BLaER1 (cell line): ENCODE measurements around the gene FCER1A.

Source experiments
- H3K27ac ChIP-seq: shearing (Covaris generic); formaldehyde crosslinking; 2 replicates; pipeline ENCODE4 v1.8.1; 2022
- H3K27me3 ChIP-seq: shearing (Covaris generic); formaldehyde crosslinking; 2 replicates; pipeline ENCODE4 v1.8.1; 2022
- H3K36me3 ChIP-seq: shearing (Covaris generic); formaldehyde crosslinking; 2 replicates; pipeline ENCODE4 v1.8.1; 2022
- H3K4me1 ChIP-seq: shearing (Covaris generic); formaldehyde crosslinking; 2 replicates; pipeline ENCODE4 v1.8.1; 2022
- H3K4me2 ChIP-seq: shearing (Covaris generic); formaldehyde crosslinking; 2 replicates; pipeline ENCODE4 v1.8.1; 2022
- H3K4me3 ChIP-seq: shearing (Covaris generic); formaldehyde crosslinking; 2 replicates; pipeline ENCODE4 v1.8.1; 2022
- H3K9ac ChIP-seq: shearing (Covaris generic); formaldehyde crosslinking; 2 replicates; pipeline ENCODE4 v1.8.1; 2022
- H3K9me3 ChIP-seq: shearing (Covaris generic); formaldehyde crosslinking; 2 replicates; pipeline ENCODE4 v1.8.1; 2022
- H4K20me1 ChIP-seq: shearing (Covaris generic); formaldehyde crosslinking; 2 replicates; pipeline ENCODE4 v1.8.1; 2022
- Cebpa-rat ChIP-seq: shearing (Covaris generic); IDR thresholded peaks from 2 replicates; pipeline ENCODE4 v1.8.1; 2022

The FCER1A gene

DNA sequence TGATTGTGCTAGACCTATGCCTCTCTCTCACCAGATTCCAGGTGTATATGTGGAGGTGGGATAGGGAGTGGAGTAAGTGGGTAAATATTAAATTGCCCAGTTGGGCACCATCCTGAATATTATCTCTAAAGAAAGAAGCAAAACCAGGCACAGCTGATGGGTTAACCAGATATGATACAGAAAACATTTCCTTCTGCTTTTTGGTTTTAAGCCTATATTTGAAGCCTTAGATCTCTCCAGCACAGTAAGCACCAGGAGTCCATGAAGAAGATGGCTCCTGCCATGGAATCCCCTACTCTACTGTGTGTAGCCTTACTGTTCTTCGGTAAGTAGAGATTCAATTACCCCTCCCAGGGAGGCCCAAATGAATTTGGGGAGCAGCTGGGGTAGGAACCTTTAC lies at the start of gene FCER1A:
TSS of gene FCER1A (plus strand) at position 242 of the 400 bp plus-strand sequence. CDS start at position 271, 29 bp downstream.
- H4K20me1 ChIP-seq: no peaks in the 10 kb centered on the region
- no peak within 1 kb of the TSS for H3K4me3 ChIP-seq
- H3K9me3 ChIP-seq: no peaks in the 10 kb centered on the region
- no peak within 1 kb of the TSS for H3K4me2 ChIP-seq
- no peak within 1 kb of the TSS for H3K9ac ChIP-seq
- H3K27ac ChIP-seq: no peak within 1 kb of the TSS
- no peaks in the 10 kb centered on the region for H3K4me1 ChIP-seq
- no peak for TF ChIP-seq Cebpa-rat
- H3K36me3 ChIP-seq: no peaks in the 10 kb centered on the region
- no peaks in the 10 kb centered on the region for H3K27me3 ChIP-seq

DNA sequence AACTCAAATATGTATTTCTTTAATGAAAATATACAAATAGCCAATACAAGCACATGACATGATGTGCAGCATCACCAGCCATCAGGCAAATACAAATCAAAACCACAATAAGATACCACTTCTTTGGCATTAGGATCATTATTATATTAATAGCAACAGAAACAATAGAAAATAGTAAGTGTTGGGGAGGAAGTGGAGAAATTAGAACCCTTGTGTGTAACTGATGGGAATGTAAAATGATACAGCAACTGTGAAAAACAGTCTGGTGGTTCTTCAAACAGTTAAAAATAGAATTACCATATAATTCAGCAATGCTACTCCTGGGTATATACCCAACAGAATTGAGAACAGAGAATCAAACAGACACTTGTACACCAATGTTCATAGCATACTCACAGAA lies 40.8 kb upstream of the FCER1A start:
- Histone ChIP-seq H3K27ac (no peak overlapping the region), H3K4me2 (peak overlapping the region; percentile 46)
- no peak for TF ChIP-seq Cebpa-rat

DNA sequence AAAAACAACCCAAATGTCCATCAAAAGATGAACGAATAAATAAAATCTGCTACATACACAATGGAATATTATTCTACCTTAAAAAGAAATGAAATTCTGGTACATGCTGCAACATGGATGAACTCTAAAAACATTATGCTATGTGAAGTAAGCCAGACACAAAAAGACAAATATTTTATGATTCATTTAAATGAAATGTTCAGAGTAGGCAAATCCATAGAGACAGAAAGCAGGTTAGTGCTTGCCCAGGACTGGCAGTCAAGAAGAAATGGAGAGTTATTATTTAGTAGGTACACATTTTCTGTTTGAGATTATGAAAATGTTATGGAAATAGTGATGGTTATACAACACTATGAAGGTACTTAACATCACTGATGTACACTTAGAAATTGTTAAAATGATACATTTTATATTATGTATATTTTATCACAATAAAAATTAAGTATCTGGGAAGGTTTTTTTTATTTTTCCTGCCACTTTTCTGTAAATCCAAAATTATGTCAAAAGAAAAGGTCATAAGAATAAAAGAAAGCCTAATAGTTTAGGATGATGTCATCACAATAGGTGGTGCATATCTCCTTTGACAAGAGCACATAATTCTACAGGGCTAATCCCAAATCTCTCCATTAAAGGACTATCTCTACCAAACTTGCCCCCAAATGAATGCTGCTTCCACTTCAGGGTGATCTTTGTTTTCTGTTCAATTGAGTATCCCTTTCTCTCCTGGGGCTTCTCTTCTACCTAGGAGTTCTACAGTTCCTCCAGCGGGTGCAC lies 40.2 kb upstream of the FCER1A start:
- Histone ChIP-seq H3K36me3 (no peaks in the 10 kb centered on the region), H4K20me1 (no peaks in the 10 kb centered on the region), H3K9ac (no peak overlapping the region), H3K27me3 (no peaks in the 10 kb centered on the region), H3K4me2 (peak overlapping the region; percentile 46), H3K27ac (no peak overlapping the region), H3K4me3 (no peak overlapping the region), H3K4me1 (peaks cover 27% of the 10 kb centered on the region), H3K9me3 (peaks cover 1% of the 10 kb centered on the region)
- no peak for TF ChIP-seq Cebpa-rat

More for the DNA sequence above, 40.8 kb upstream of the FCER1A start:
- peaks cover 7% of the 10 kb centered on the region for H3K9me3 ChIP-seq
- H4K20me1 ChIP-seq: no peaks in the 10 kb centered on the region
- H3K36me3 ChIP-seq: no peaks in the 10 kb centered on the region
- no peaks in the 10 kb centered on the region for H3K27me3 ChIP-seq
- peaks cover 22% of the 10 kb centered on the region for H3K4me1 ChIP-seq
- no peak overlapping the region for H3K9ac ChIP-seq
- H3K4me3 ChIP-seq: no peak overlapping the region

DNA sequence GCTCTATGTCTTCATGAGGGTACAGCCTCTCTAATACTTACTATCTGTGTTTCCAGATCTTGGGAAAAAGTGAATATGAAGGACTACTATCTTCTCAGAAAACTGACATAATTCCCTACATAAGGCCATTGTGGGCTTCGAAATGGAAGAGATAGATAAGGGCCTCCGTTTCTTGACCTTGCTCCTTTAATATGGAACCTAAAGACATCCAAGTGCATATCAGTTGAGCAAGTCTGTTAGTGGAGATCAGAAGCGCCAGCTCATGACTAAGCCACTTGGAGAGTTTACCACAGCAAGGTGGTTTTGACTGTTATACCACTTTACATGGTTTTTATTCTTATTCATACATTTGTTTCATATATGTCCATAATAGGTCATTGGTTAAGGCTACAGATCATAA lies 35.3 kb upstream of the FCER1A start:
- Histone ChIP-seq H3K9me3 (no peaks in the 10 kb centered on the region), H3K4me2 (no peak overlapping the region), H3K9ac (no peak overlapping the region), H3K4me1 (peaks cover 13% of the 10 kb centered on the region), H3K27me3 (no peaks in the 10 kb centered on the region), H3K27ac (no peak overlapping the region), H4K20me1 (no peaks in the 10 kb centered on the region), H3K4me3 (no peak overlapping the region), H3K36me3 (no peaks in the 10 kb centered on the region)
- no peak for TF ChIP-seq Cebpa-rat

DNA sequence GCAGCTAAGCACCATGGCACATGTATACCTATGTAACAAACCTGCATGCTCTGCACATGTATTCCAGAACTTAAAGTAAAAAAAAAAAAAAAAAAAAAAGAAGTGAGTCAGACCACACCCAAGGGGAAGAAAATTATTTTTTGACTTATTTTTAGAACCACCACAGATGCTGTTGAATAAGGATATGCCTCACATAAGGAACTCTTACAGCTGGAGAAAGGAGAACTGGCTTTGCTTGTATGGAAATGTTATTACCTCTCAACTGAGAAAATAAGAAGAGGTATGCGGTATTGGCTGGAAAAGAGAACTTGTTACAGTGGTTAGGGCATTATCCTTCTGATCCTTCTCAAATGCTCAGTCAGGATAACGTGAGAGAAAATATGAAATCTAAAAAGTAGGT lies 27.5 kb upstream of the FCER1A start:
- Histone ChIP-seq H4K20me1 (no peaks in the 10 kb centered on the region), H3K4me2 (no peak overlapping the region)
- TF ChIP-seq Cebpa-rat: no peak

DNA sequence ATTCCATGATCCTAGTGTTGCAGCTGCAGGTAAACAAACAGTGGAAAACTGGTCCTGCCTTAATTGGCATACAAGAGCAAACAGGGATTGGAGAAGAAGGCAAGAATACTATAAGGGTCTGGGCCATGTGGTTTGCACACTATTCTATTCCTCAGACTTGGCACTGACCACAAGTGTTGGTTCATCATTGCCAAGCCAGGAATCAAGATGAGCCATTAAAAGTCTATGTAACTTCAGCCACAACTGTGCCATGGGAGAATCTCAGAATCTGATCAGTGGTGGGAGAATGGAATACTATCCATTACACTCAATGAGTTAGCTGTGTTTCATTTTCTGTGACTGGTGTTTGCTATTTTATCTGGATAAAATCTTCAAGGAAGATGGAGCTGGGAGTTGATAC lies 26.2 kb upstream of the FCER1A start:
- Histone ChIP-seq H3K9me3 (no peaks in the 10 kb centered on the region), H3K27ac (no peak overlapping the region), H4K20me1 (no peaks in the 10 kb centered on the region), H3K4me3 (no peak overlapping the region), H3K36me3 (no peaks in the 10 kb centered on the region), H3K9ac (no peak overlapping the region), H3K4me1 (no peaks in the 10 kb centered on the region), H3K27me3 (no peaks in the 10 kb centered on the region), H3K4me2 (no peak overlapping the region)
- TF ChIP-seq Cebpa-rat: no peak

More for the DNA sequence above, 27.5 kb upstream of the FCER1A start:
- Histone ChIP-seq H3K9ac (no peak overlapping the region), H3K36me3 (no peaks in the 10 kb centered on the region), H3K27ac (no peak overlapping the region), H3K4me1 (no peaks in the 10 kb centered on the region), H3K9me3 (no peaks in the 10 kb centered on the region), H3K27me3 (no peaks in the 10 kb centered on the region), H3K4me3 (no peak overlapping the region)

DNA sequence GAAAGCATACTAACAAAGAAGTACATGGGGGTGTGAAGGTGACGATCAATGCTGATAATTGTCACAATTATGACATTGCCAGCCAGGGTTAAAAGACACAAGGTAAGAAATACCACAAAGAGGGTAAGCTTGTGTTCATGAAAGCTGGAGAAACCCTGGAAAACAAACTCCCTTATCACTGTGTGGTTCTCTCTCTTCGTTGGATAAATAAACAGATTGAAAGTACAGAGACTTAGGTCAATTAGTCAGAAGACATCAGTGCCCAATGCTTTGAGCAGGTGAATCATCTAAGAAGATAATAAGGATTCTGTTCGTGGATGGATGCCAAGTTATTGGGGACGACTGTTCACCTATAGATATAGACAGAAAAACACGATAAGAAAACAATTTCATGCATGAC lies 22.4 kb upstream of the FCER1A start:
- no peaks in the 10 kb centered on the region for H3K9me3 ChIP-seq
- H3K4me1 ChIP-seq: no peaks in the 10 kb centered on the region
- H3K4me2 ChIP-seq: no peak overlapping the region
- no peaks in the 10 kb centered on the region for H3K36me3 ChIP-seq
- H3K27me3 ChIP-seq: no peaks in the 10 kb centered on the region
- H3K9ac ChIP-seq: no peak overlapping the region
- TF ChIP-seq Cebpa-rat: no peak
- H4K20me1 ChIP-seq: no peaks in the 10 kb centered on the region
- no peak overlapping the region for H3K27ac ChIP-seq
- no peak overlapping the region for H3K4me3 ChIP-seq

DNA sequence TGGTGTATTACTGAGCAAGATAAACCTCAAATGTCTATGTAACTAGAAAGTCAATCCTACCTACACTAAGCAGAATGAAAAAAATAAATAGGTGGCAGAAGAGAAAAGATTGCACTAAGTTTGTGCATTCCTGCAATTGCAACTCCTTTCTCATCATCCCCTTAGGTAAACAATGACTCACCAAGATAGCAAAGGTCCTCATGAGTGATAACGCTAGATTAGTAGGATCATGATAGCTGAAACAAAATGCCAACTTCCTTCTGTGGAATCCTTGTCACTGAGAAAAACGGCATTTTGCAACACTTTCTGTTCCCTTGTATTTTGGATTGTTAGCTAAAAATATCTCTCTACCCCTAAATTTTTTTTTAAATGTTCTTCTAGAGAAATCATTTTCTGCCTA lies 20.0 kb upstream of the FCER1A start:
- no peak overlapping the region for H3K9ac ChIP-seq

DNA sequence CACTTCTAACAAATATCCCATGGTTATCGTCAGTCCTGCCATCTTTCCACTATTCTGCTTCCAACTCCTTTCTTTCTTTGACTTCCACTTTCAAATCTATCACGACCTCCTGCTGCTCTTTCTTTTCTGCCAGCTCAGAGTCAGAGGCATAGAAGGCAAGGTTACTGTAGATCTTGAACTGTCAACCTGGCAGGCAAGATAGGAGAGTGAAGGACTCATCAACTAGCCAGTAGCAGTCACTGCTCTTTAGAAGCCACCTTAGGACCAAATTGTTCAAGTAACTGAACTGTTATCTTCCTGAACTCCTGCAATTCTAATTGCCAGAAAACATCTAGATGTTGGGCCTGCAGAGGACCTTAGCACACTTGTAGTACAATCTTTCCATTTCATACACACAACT lies 13.1 kb upstream of the FCER1A start:
- no peak overlapping the region for H3K9ac ChIP-seq
- H3K4me3 ChIP-seq: no peak overlapping the region
- H3K27me3 ChIP-seq: no peaks in the 10 kb centered on the region
- H3K9me3 ChIP-seq: no peaks in the 10 kb centered on the region
- no peak overlapping the region for H3K27ac ChIP-seq
- H4K20me1 ChIP-seq: no peaks in the 10 kb centered on the region
- H3K36me3 ChIP-seq: no peaks in the 10 kb centered on the region
- no peak for TF ChIP-seq Cebpa-rat
- no peaks in the 10 kb centered on the region for H3K4me1 ChIP-seq
- no peak overlapping the region for H3K4me2 ChIP-seq

More for the DNA sequence above, 20.0 kb upstream of the FCER1A start:
- no peak for TF ChIP-seq Cebpa-rat
- Histone ChIP-seq H4K20me1 (no peaks in the 10 kb centered on the region), H3K9me3 (no peaks in the 10 kb centered on the region), H3K4me1 (no peaks in the 10 kb centered on the region), H3K4me3 (no peak overlapping the region), H3K27me3 (no peaks in the 10 kb centered on the region), H3K27ac (no peak overlapping the region), H3K4me2 (no peak overlapping the region), H3K36me3 (no peaks in the 10 kb centered on the region)

DNA sequence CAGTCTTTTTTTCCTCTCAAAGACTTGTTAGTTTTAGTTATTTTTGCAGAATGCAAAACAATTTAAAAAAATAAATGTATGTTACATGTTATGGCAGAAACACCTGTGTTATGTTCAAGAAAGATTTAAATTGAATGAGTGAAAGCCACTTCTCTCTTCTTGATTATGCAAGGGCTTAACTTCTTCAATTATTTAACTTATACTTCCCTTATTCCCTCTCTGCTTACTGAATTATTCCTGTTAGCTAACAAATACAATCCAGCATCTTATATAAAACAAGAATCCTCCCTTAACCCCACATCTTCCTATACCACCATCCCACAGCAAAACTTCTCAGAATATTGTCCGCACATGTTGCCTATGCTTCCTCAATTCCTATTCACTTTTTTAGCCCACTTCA lies 10.7 kb upstream of the FCER1A start:
- Histone ChIP-seq H4K20me1 (no peaks in the 10 kb centered on the region), H3K9me3 (no peaks in the 10 kb centered on the region), H3K27me3 (no peaks in the 10 kb centered on the region), H3K4me3 (no peak overlapping the region), H3K4me2 (no peak overlapping the region), H3K4me1 (no peaks in the 10 kb centered on the region), H3K27ac (no peak overlapping the region), H3K9ac (no peak overlapping the region), H3K36me3 (no peaks in the 10 kb centered on the region)
- no peak for TF ChIP-seq Cebpa-rat
